ENCODE results near the gene TXNRD3. TPM values are rescaled to one million over a fixed set of nuclear protein-coding genes. Genes with fewer than 3 reads are reported as not detected.

The TXNRD3 gene
- total RNA-seq, 1 experiment from 2014 or later: 11.1 TPM

GRCh38 chr3:126682009-126682408 is 27.1 kb upstream of the TXNRD3 start:
- Mint-ChIP-seq H3K9me3 (ENCODE audit: unreplicated experiment) (no peaks in the 10 kb centered on the region), H3K27ac (ENCODE audit: unreplicated experiment) (no peak overlapping the region), H3K27me3 (ENCODE audit: insufficient read depth, unreplicated experiment) (no peaks in the 10 kb centered on the region), H3K36me3 (ENCODE audit: insufficient read depth, unreplicated experiment) (no peaks in the 10 kb centered on the region), H3K4me1 (ENCODE audit: low read depth, unreplicated experiment) (peaks cover 7% of the 10 kb centered on the region), H3K4me3 (ENCODE audit: unreplicated experiment) (no peak overlapping the region)
- no peaks in the 10 kb centered on the region for H3K9me3 ChIP-seq
- intact Hi-C loops (cut with micrococcal nuclease; ENCODE audit: unreplicated experiment): no loop called here
- H3K4me3 ChIP-seq (ENCODE audit: low read depth, low read length): no peak overlapping the region
- TF ChIP-seq, protein P1, sequence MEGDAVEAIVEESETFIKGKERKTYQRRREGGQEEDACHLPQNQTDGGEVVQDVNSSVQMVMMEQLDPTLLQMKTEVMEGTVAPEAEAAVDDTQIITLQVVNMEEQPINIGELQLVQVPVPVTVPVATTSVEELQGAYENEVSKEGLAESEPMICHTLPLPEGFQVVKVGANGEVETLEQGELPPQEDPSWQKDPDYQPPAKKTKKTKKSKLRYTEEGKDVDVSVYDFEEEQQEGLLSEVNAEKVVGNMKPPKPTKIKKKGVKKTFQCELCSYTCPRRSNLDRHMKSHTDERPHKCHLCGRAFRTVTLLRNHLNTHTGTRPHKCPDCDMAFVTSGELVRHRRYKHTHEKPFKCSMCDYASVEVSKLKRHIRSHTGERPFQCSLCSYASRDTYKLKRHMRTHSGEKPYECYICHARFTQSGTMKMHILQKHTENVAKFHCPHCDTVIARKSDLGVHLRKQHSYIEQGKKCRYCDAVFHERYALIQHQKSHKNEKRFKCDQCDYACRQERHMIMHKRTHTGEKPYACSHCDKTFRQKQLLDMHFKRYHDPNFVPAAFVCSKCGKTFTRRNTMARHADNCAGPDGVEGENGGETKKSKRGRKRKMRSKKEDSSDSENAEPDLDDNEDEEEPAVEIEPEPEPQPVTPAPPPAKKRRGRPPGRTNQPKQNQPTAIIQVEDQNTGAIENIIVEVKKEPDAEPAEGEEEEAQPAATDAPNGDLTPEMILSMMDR (IDR thresholded peaks at IDR 0.05; ENCODE audit: insufficient read depth in 1 of 2, low read depth in 1 of 2, low read length in 1 of 2, severe bottlenecking in 1 of 2, unreplicated experiment in 1 of 2): no peak
- BruUV-seq (replicated peaks): no TSS peak
- H3K4me1 ChIP-seq: peaks cover 6% of the 10 kb centered on the region; the same call in 1 of the 2 replicates
- no peaks in the 10 kb centered on the region; the same call in 1 of the 2 replicates for H3K27me3 ChIP-seq (replicated peaks; ENCODE audit: control insufficient read depth, insufficient read depth, low read length)
- ChIA-PET CTCF (no interaction called here), POLR2A (no interaction called here)
- no peak for DNase-seq
- no peaks in the 10 kb centered on the region for H3K36me3 ChIP-seq (ENCODE audit: control insufficient read depth, insufficient read depth, low read length)

- no TSS peak for BruUV-seq (replicated peaks)
- DNase-seq: no peak
- TF ChIP-seq, protein P1 (IDR thresholded peaks at IDR 0.05; ENCODE audit: insufficient read depth in 1 of 2, low read depth in 1 of 2, low read length in 1 of 2, severe bottlenecking in 1 of 2, unreplicated experiment in 1 of 2): no peak
- Histone ChIP-seq H3K27me3 (replicated peaks; ENCODE audit: control insufficient read depth, insufficient read depth, low read length) (no peaks in the 10 kb centered on the region; the same call in 1 of the 2 replicates), H3K9me3 (no peaks in the 10 kb centered on the region), H3K36me3 (ENCODE audit: control insufficient read depth, insufficient read depth, low read length) (no peaks in the 10 kb centered on the region), H3K4me3 (ENCODE audit: low read depth, low read length) (no peak overlapping the region), H3K4me1 (peaks cover 6% of the 10 kb centered on the region; the same call in 1 of the 2 replicates)
- no peaks in the 10 kb centered on the region for H3K9me3 Mint-ChIP-seq (ENCODE audit: unreplicated experiment)
- intact Hi-C loops (cut with micrococcal nuclease; ENCODE audit: unreplicated experiment): no loop called here
- no peak overlapping the region for H3K4me3 Mint-ChIP-seq (ENCODE audit: unreplicated experiment)
- no peaks in the 10 kb centered on the region for H3K27me3 Mint-ChIP-seq (ENCODE audit: insufficient read depth, unreplicated experiment)
- peaks cover 7% of the 10 kb centered on the region for H3K4me1 Mint-ChIP-seq (ENCODE audit: low read depth, unreplicated experiment)
- POLR2A ChIA-PET: no interaction called here
- no peak overlapping the region for H3K27ac Mint-ChIP-seq (ENCODE audit: unreplicated experiment)
- CTCF ChIA-PET: no interaction called here
- H3K36me3 Mint-ChIP-seq (ENCODE audit: insufficient read depth, unreplicated experiment): no peaks in the 10 kb centered on the region
Observed at GRCh38 chr3:126680667-126681055, 25.7 kb upstream of the TXNRD3 start.

GRCh38 chr3:126679831-126680666 is 25.1 kb upstream of the TXNRD3 start:
- no peak for DNase-seq
- Mint-ChIP-seq H3K27me3 (ENCODE audit: insufficient read depth, unreplicated experiment) (no peaks in the 10 kb centered on the region), H3K4me1 (ENCODE audit: low read depth, unreplicated experiment) (peaks cover 7% of the 10 kb centered on the region), H3K9me3 (ENCODE audit: unreplicated experiment) (no peaks in the 10 kb centered on the region), H3K27ac (ENCODE audit: unreplicated experiment) (no peak overlapping the region), H3K36me3 (ENCODE audit: insufficient read depth, unreplicated experiment) (no peaks in the 10 kb centered on the region), H3K4me3 (ENCODE audit: unreplicated experiment) (no peak overlapping the region)
- CTCF ChIA-PET: interaction anchor here (1.5 kb wide), 1 partner anchor 72 kb away, joined by 7 read pairs; no protein-coding TSS in a partner anchor
- Histone ChIP-seq H3K27me3 (replicated peaks; ENCODE audit: control insufficient read depth, insufficient read depth, low read length) (no peaks in the 10 kb centered on the region; the same call in 1 of the 2 replicates), H3K36me3 (ENCODE audit: control insufficient read depth, insufficient read depth, low read length) (no peaks in the 10 kb centered on the region), H3K4me1 (peaks cover 6% of the 10 kb centered on the region; the same call in 1 of the 2 replicates), H3K9me3 (no peaks in the 10 kb centered on the region), H3K4me3 (ENCODE audit: low read depth, low read length) (no peak overlapping the region)
- POLR2A ChIA-PET: no interaction called here
- TF ChIP-seq, protein P1 (IDR thresholded peaks at IDR 0.05; ENCODE audit: insufficient read depth in 1 of 2, low read depth in 1 of 2, low read length in 1 of 2, severe bottlenecking in 1 of 2, unreplicated experiment in 1 of 2): no peak
- BruUV-seq (replicated peaks): no TSS peak
- intact Hi-C loops (cut with micrococcal nuclease; ENCODE audit: unreplicated experiment): loop anchor here (1.0 to 10.0 kb wide), 3 partner anchors 66 to 775 kb away; no protein-coding TSS in a partner anchor

All from Caco-2 (cell line).